Astrocyte of the spinal cord (primary cell): ENCODE data around the gene MAPK1.
A peak's percentile ranks its signal among the peaks of the same experiment; 100 is the strongest.

ENCODE experiments used
- DNase-seq: peaks from one replicate; pipeline ENCODE4 v3.0.0; 2011; ENCODE audit warnings: low read depth, low spot score
- H3K4me3 ChIP-seq: 2 replicates; pipeline ENCODE4 v1.5.1; 2011; ENCODE audit warnings: low read depth, mild to moderate bottlenecking, low read length, moderate library complexity
- CTCF ChIP-seq: IDR thresholded peaks from 2 replicates; pipeline ENCODE4 v1.5.1; 2012; ENCODE audit warnings: low read depth, mild to moderate bottlenecking, low read length, inconsistent platforms
- in situ Hi-C: cut with HindIII; loops from 2 replicates; pipeline ENCODE4 v1.10.0; 2017; ENCODE audit warnings: low sequenced_read_pairs

The MAPK1 gene

GRCh38 chr22:21714786-21715185, 152.7 kb downstream of the MAPK1 start:
- in situ Hi-C loops = loop anchor here (25.0 kb wide), 1 partner anchor 223 kb away; no protein-coding TSS in a partner anchor
- no peak for TF ChIP-seq CTCF
- H3K4me3 ChIP-seq = no peak overlapping the region
- no peak for DNase-seq

DNA sequence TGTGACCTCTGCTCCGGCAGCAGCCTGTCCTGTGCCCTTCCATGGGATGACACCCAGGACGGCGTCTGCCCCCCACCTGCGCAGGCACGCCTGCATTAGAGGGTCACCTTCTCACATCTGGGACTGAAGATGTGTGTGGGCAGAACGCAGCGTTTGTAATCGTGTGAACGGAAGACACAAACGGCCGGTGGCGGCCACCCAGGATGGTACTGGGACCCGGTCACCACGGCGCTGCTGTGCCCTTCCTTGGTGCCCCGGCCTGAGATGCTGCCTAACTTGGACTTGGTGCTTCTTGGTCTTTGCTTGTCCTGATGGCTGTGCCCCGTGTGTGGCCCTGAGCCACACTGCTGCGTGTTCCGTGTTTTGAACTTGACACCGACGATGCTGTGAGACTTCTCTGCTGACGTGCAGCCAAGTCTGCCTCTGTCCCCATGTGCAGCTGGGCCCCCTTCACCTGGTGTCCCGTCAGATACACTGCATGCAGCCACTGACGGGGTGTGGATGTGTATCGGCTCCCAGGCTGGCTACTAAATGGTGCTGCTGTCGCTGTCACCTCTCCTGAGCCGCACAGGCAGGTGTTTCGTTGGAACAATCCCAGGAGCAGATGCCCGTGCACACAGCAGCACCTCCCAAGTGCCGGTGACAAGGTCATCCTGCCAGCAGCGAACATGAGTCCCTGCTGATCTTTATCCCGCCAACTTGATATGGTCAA, 153.2 kb downstream of the MAPK1 start:
- DNase-seq = no peak
- no peak overlapping the region for H3K4me3 ChIP-seq
- TF ChIP-seq CTCF = no peak
- in situ Hi-C loops = loop anchor here (25.0 kb wide), 1 partner anchor 223 kb away; no protein-coding TSS in a partner anchor

DNA sequence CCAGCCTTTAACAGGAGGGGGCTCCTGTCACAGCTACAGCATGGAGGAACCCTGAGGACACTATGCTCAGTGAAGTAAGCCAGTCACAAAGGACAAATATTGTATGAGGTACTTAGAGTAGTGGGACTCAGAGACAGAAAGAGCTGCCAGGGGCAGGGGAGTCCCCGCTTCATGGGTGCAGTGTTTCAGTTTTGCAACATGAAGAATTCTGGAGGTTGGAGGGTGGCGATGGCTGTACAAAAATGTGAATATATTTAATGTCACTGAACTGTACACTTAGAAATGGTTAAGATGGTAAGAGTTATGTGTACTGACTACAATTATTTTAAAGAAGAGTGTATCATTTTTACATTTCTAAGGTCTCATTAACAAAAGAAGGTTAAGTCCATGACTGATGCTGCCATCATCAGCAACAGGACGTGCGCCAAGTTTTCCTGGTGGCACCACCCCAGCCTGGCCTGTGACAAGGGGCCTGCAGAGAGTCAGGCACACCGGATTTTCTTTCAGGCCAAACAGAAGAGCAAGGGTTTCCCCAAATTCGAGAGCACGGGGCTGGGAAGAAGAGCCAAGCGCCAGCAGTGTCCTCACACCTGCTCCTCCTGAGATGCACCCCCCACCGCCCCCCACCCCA, 153.9 kb downstream of the MAPK1 start:
- in situ Hi-C loops = loop anchor here (25.0 kb wide), 1 partner anchor 224 kb away; no protein-coding TSS in a partner anchor
- TF ChIP-seq CTCF = no peak
- DNase-seq = no peak
- no peak overlapping the region for H3K4me3 ChIP-seq

DNA sequence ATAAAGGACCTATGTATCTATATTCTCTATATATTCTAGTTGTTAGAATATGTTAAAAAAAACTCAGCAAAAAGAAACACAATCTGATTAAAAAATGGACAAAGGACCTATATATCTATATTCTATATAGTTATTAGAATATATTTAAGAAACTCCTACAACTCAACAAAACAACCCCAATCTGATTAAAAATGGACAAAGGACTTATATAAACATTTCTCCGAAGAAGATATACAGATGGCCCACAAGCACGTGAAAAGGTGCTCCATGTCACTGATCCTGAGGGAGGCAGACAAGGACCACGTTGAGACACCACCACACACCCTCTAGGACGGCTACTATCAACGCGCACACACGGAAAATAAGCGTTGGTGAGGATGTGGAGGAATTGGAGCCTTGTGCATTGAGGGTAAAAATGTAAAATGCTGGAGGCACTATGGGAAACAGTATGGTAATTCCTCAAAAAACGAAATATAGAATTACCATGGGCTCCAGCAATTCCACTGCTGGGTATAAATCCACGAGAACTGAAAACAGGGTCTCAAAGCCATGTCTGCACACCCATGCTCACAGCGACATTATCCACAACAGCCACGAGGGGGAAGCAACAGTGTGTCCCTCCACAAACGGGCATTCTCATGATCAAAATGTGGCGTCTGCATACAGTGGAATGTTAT, 154.6 kb downstream of the MAPK1 start:
- in situ Hi-C loops = loop anchor here (25.0 kb wide), 1 partner anchor 224 kb away; no protein-coding TSS in a partner anchor
- TF ChIP-seq CTCF = peak; percentile 82
- H3K4me3 ChIP-seq = peak overlapping the region; percentile 6
- peak; percentile 80 for DNase-seq

DNA sequence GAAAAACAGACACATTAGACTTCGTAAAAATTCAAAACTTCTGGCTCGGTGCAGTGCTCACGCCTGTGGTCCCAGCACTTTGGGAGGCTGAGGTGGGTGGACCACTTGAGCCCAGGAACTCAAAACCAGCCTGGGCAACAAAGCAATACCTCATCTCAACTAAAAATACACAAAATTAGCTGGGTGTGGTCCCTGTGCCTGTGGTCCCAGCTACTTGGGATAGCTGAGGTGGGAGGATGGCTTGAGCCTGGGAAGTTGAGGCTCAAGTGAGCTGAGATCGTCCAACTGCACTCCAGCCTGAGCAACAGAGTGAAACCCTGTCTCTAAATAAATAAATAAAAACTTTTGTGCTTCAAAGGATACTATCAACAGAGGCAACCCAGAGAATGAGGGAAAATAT, 155.6 kb downstream of the MAPK1 start:
- DNase-seq = no peak
- H3K4me3 ChIP-seq = no peak overlapping the region
- in situ Hi-C loops = loop anchor here (25.0 kb wide), 1 partner anchor 225 kb away; no protein-coding TSS in a partner anchor
- no peak for TF ChIP-seq CTCF

DNA sequence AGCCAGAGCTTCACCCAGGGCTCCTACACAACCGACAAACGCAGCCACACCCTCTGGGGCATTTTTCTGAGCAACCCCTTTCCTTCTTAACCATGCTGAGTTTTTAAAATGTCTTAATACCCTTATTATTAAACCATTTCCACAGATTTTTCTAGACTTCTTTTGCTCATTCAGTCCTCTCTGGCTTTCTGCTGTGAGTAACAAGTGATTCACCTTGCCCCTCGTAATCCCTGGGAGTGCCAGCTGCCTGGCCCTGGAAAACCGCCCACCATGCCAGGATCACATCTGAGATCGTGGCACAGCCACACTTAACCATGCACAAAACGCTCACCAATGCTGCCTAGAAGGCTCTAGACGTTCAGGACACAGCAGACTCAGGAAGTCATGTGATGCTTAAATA, 157.3 kb downstream of the MAPK1 start:
- no peak for DNase-seq
- in situ Hi-C loops = loop anchor here (25.0 kb wide), 1 partner anchor 227 kb away; no protein-coding TSS in a partner anchor
- no peak for TF ChIP-seq CTCF
- H3K4me3 ChIP-seq = no peak overlapping the region
